Midbrain (tissue), 1 donor: ENCODE results near the gene A1BG.
A peak's percentile ranks its signal among the peaks of the same experiment; 100 is the strongest.
"Not testable (repeated sequence)": the region's sequence is repeated elsewhere in the genome, so short reads cannot be mapped to it uniquely, and the experiment has no call there.

Experiments used
- DNase-seq: peaks from one replicate; lab custom pipeline; 2025; lab: John Stamatoyannopoulos, UW

A1BG gene

GRCh38 chr19:58356766-58357480 lies 3.6 kb upstream of the A1BG start:
- DNase-seq, result no peak

GRCh38 chr19:58355908-58356765 lies 2.8 kb upstream of the A1BG start:
- no peak for DNase-seq

- no peak for DNase-seq
These were observed 2.0 kb upstream of the A1BG start for GRCh38 chr19:58355215-58355796.

GRCh38 chr19:58354478-58355030 lies 1.3 kb upstream of the A1BG start:
- DNase-seq, result no peak

GRCh38 chr19:58353717-58354477 lies 605 bp upstream of the A1BG start:
- DNase-seq, result no peak

GRCh38 chr19:58351990-58352755 lies 1.1 kb downstream of the A1BG start:
- DNase-seq, result no peak

- DNase-seq, result no peak
These were observed 1.8 kb downstream of the A1BG start for GRCh38 chr19:58351558-58351878.

GRCh38 chr19:58350871-58351557 lies 2.3 kb downstream of the A1BG start:
- DNase-seq, result no peak

- no peak for DNase-seq
These were observed 3.1 kb downstream of the A1BG start for GRCh38 chr19:58350001-58350861.

- no peak for DNase-seq
These were observed 3.7 kb downstream of the A1BG start for GRCh38 chr19:58349590-58349989.

GRCh38 chr19:58348080-58348479 lies 5.2 kb downstream of the A1BG start:
- not testable (repeated sequence) for DNase-seq

GRCh38 chr19:58346961-58347929 lies 6.0 kb downstream of the A1BG start:
- DNase-seq, result peak; percentile 67

- DNase-seq, result no peak
These were observed 7.7 kb downstream of the A1BG start for GRCh38 chr19:58345558-58345957.

GRCh38 chr19:58338825-58339558 lies 14.3 kb downstream of the A1BG start:
- no peak for DNase-seq

- no peak for DNase-seq
These were observed 15.0 kb downstream of the A1BG start for GRCh38 chr19:58338336-58338735.

- DNase-seq, result no peak
These were observed 16.5 kb downstream of the A1BG start for GRCh38 chr19:58336820-58337219.

GRCh38 chr19:58336216-58336615 lies 17.1 kb downstream of the A1BG start:
- DNase-seq, result no peak

GRCh38 chr19:58335630-58336029 lies 17.7 kb downstream of the A1BG start:
- no peak for DNase-seq
